CD4-positive, alpha-beta T cell treated with Interleukin-15 for 4 hours (primary cell): ENCODE measurements around the gene UBL3.

Source experiments
- DNase-seq: peaks from one replicate; pipeline ENCODE4 v3.0.0-alpha.2; 2020; ENCODE audit warnings: low spot score

The UBL3 gene

DNA sequence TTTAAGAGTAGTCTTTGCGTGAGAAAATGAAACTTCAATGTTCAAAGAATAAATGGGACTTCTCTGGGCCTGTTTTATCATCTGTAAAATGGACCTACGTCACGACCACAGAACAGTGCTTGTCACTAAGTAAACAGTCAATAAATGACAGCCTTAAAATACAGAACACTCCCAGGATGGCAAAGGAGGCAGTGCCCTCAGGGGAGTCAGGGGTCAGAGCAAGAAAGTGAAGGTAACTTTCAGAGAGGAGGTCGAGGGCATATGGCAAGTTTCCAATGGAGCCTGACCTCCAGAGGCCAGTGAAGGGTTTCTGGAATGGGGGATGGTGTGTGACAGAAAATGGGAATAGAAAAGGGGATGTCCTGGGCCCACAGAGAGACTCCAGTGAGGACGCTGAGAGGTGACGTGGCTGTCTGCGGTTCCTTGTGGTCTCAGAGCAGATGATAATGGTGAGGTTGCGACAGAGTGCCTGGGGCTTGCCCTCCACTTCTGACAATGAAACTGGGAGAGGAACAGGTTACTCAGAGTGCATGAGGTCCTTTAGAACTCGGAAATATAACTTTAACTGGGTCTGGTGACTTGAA, 91.8 kb downstream of the UBL3 start:
- peak; percentile 29 for DNase-seq

GRCh38 chr13:29756506-29756905, 93.9 kb downstream of the UBL3 start:
- no peak for DNase-seq

DNA sequence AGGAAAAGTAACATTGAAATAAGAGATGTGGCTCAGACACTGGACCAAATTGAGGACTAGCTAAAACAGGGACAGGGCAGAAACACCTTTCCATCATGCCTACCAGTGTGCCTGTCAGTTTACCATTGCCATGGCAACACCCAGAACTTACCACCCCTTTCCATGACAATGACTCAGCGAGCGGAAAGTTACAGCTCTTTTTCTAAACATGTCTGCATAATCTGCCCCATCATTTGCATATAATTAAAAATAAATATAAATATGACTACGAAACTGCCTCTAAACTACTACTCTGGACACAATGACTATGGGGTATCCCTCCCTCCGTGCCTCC, 96.0 kb downstream of the UBL3 start:
- DNase-seq: no peak

- DNase-seq: no peak
Measured at GRCh38 chr13:29753618-29754472, 96.6 kb downstream of the UBL3 start.

DNA sequence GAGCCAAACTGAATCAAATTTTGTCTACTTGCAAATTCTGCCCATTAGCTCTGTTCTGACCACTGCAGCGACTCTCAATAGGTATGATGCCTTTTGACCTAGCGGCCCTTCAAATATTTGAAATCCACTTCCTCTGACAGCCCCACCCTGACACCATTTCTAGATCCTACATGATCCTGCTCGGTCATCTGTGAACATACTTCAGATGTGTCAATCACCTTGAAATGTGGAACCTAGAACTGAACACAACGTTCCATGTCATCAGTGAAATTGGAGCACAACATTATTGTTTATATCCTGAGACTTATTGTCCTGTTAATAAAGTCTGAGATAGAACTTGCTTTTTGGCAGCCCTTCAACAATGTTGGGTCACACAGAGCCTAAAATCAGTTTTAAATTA, 98.2 kb downstream of the UBL3 start:
- no peak for DNase-seq

- no peak for DNase-seq
Measured at GRCh38 chr13:29750183-29750530, 100.3 kb downstream of the UBL3 start.

DNA sequence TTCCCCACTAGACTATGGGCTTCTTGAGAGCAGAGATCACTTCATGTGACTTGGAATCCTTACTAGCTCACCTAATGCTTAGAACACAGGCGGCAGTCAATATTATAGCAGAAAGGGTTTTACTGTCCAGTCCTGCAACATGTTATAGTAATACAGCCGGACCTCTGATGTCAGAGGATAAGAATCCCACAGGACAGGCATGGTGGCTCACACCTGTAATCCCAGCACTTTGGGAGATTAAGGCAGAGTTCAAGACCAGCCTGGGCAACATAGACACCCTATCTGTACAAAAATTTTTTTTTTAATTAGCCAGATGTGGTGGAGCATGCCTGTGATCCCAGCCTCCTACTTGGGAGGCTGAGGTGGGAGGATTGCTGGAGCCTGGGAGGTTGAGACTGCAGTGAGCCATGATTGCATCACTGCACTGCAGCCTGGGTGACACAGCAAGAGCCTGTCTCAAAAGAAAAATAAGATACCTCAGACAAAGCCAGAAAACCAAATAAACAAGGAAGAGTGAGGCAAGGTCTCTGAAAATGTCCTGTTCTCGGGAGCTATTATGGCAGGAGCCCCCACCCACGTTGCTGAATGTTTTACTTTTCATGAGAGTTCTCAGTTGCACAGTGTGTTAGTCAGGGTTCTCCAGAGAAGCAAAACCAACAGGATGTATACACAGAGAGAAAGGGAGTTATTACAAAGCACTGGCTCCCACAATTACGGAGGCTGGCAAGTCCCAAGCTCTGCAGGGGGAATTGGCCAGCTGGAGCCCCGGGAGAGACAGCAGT, 100.8 kb downstream of the UBL3 start:
- DNase-seq: no peak

GRCh38 chr13:29748097-29748496, 102.3 kb downstream of the UBL3 start:
- DNase-seq: no peak

- DNase-seq: no peak
Measured at GRCh38 chr13:29746148-29746677, 104.2 kb downstream of the UBL3 start.

- no peak for DNase-seq
Measured at GRCh38 chr13:29745704-29746103, 104.7 kb downstream of the UBL3 start.

GRCh38 chr13:29743201-29743786, 107.1 kb downstream of the UBL3 start:
- no peak for DNase-seq

DNA sequence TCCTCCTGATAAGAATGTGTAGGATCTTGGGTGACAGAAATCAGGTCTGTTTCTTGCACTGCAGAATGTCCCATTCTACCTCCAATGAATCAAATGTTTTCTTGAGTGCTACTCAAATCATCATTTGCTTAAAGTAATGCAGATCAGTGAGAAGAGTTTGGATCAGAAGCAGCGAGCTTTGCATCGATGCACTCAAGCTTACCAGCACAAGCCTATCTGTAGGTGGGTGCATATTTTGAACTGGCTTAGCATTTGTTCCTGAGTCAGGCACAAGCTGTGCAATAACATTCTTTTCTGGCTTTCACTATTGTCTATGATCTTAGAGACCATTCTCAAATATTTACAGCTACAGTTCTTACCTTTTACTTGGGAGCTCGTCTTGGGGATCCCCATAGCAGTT, 109.5 kb downstream of the UBL3 start:
- no peak for DNase-seq

- DNase-seq: no peak
Measured at GRCh38 chr13:29737061-29737460, 113.4 kb downstream of the UBL3 start.

DNA sequence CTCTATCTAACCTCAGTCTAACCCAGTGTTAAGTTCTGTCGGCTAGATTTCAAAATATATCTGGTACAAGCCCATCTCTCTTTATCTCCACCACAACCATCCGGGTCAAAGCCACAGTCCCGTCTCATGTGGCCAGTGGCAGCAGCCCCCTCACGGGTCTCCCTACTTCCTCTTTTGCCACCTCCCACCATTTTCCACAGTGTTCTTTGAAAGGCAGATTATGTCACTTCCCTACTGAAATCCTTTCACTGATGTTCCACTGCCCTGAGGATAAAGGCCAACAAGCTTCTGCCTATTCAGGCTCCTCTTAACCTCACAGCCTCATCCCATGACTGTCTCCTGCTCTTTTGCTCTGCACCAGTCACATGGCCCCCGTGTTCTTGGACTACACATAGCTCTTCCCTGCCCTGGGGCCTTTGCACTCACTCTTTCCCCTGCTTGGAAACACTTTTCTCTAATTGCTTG, 117.2 kb downstream of the UBL3 start:
- DNase-seq: no peak

DNA sequence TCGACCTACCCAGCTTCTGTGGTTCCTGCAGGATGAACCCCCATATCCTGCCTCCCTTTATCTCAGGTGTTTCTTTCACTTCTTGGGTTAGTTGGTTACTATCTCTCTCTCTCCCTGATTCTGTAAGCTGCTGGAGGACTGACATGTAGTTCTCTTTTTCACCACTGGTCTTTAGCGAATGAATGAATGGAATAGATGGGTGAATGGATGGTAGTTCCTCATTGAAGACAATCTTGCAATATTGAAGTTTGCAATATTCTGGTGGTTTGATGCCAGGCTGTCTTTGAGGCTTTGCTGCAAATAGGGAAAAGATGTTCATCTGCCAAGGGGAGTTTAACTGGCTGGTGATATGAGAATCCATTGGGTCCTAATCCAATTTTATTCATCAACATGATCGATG, 120.2 kb downstream of the UBL3 start:
- no peak for DNase-seq

DNA sequence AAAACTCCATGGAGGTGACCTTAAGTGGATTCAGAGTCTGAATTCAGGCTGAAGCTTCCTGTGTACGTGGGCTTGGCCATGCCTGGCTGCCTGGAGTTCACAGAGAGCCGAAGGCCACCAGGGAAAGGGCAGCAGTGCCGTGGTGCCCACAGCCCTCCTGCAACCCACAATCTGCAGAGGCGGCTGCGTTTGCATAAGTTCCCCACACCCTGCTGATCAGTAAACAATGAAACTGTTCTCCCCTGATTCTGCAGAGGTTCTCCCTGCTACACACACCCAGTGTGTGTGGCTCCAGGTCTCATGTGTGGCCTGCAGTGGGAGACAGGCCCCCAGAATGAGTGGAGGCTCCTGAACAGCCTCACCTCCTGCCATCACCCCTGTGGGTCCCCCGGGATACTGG, 128.0 kb downstream of the UBL3 start:
- DNase-seq: no peak

DNA sequence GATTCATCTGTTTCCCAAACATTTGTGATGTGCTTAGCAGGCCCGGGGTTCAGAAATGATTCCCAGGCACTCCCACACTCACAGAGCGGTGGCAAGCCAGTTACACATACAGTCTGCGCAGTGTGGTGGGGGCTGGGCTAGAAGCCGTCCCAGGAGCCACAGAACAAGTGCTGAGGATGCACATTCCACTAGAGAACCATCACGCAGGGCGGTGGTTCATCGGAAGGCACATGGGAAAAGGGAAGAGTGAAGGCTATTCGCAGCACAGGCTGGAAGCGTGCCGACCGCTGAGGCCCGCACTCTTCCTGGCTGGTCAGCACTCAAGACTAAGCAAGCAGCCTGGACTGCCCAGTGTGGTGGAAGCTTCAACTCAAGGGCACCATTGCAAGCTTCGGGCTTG, 128.7 kb downstream of the UBL3 start:
- no peak for DNase-seq

DNA sequence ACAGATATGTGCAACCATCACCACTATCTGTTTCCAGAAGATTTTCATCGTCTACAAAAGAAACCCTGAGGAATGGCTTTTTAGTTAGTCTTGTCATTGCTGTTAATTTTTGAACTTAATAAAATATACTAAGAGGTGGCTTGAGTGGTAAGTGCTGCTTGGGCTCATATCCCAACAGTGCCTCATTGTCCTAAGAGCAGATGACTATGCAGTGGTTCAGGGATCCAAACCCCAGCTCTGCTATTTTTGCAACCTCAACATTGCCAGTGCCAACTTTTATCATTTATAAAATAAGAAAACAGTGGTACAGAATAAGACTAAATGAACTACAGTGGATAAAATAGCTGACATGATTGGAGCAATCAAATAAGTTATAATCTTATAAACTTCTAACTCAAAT, 131.7 kb downstream of the UBL3 start:
- DNase-seq: no peak

DNA sequence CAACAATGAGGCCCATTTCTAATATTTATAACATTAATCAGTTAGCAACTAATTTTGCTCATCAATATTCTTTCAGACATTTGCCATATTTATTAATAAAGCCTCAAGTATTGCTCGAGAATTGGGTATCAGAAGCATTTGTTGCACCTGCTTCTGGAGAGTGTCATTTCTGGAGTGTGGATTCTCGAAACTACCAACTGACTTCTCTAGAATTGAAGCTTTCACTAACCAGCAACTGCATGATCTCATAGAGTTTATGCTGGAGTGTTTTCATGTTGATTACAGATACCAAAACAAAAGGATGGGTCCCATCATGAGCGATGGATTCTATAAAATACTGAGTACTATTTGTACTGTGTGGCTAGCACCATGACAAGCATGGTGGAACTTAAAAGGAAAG, 133.9 kb downstream of the UBL3 start:
- no peak for DNase-seq
